RCC 7860 (cell line): ENCODE results near the gene ATP2C2.
"Not testable (repeated sequence)": the region's sequence is repeated elsewhere in the genome, so short reads cannot be mapped to it uniquely, and the experiment has no call there.

Source experiments
- DNase-seq: peaks from one replicate; pipeline ENCODE4 v3.0.0-alpha.2; 2015; ENCODE audit warnings: low spot score
- FAIRE-seq: peaks from 2 replicates; lab custom pipeline; 2012; peaks lifted over from hg19 to GRCh38; lab: Jason Lieb, UNC

The ATP2C2 gene

GRCh38 chr16:84446596-84447392 lies 78.5 kb downstream of the ATP2C2 start:
- FAIRE-seq (no peak), DNase-seq (no peak)

GRCh38 chr16:84448444-84448843 lies 80.1 kb downstream of the ATP2C2 start:
- FAIRE-seq = no peak

GRCh38 chr16:84449156-84450140 lies 81.1 kb downstream of the ATP2C2 start:
- FAIRE-seq = no peak
- DNase-seq = no peak

More at GRCh38 chr16:84448444-84448843, 80.1 kb downstream of the ATP2C2 start:
- no peak for DNase-seq

- FAIRE-seq (no peak), DNase-seq (no peak)
Measured at GRCh38 chr16:84450176-84450865, 82.0 kb downstream of the ATP2C2 start.

- not testable (repeated sequence) for FAIRE-seq, DNase-seq
Measured at GRCh38 chr16:84451010-84451676, 82.8 kb downstream of the ATP2C2 start.

- no peak for FAIRE-seq
- no peak for DNase-seq
Measured at GRCh38 chr16:84451781-84452180, 83.4 kb downstream of the ATP2C2 start.

GRCh38 chr16:84453061-84453752 lies 84.9 kb downstream of the ATP2C2 start:
- no peak for DNase-seq
- FAIRE-seq = no peak

GRCh38 chr16:84454611-84455010 lies 86.3 kb downstream of the ATP2C2 start:
- DNase-seq (no peak), FAIRE-seq (no peak)

- no peak for FAIRE-seq
- no peak for DNase-seq
Measured at GRCh38 chr16:84455031-84455430, 86.7 kb downstream of the ATP2C2 start.

- no peak for FAIRE-seq
Measured at GRCh38 chr16:84458606-84459532, 90.5 kb downstream of the ATP2C2 start.

GRCh38 chr16:84459533-84459894 lies 91.2 kb downstream of the ATP2C2 start:
- no peak for DNase-seq
- FAIRE-seq = no peak

More at GRCh38 chr16:84458606-84459532, 90.5 kb downstream of the ATP2C2 start:
- DNase-seq = no peak

- FAIRE-seq (no peak), DNase-seq (no peak)
Measured at GRCh38 chr16:84459941-84460405, 91.6 kb downstream of the ATP2C2 start.

GRCh38 chr16:84460406-84461028 lies 92.2 kb downstream of the ATP2C2 start:
- no peak for DNase-seq
- no peak for FAIRE-seq

GRCh38 chr16:84461029-84461412 lies 92.7 kb downstream of the ATP2C2 start:
- no peak for DNase-seq
- no peak for FAIRE-seq

- no peak for DNase-seq
- FAIRE-seq = no peak
Measured at GRCh38 chr16:84461413-84462295, 93.3 kb downstream of the ATP2C2 start.

GRCh38 chr16:84462296-84463210 lies 94.2 kb downstream of the ATP2C2 start:
- no peak for FAIRE-seq

More at GRCh38 chr16:84462296-84463210, 94.2 kb downstream of the ATP2C2 start:
- no peak for DNase-seq
